Panc1 (cell line): Measurements from ENCODE around the gene GPD2. TPM values are rescaled to one million over a fixed set of nuclear protein-coding genes. Genes with fewer than 3 reads are reported as not detected.
A peak's percentile ranks its signal among the peaks of the same experiment; 100 is the strongest.

ENCODE experiments used
- ATAC-seq: fragments of 200-7000 bp; cut with Tn5 transposase; 2 replicates; pipeline ENCODE4 v1.9.1; 2020; ENCODE audit warnings: mild to moderate bottlenecking, moderate library complexity
- BruUV-seq: library from RNA; stranded (reverse); fragments of 400-500 nt; replicated peaks from 2 replicates; lab custom pipeline; 2021; lab: Mats Ljungman, UMichigan
- CTCF ChIA-PET: fragments of 300-600 bp; sonication (Branson Sonifier 250); formaldehyde crosslinking; loops from one replicate; lab custom pipeline; 2022; ENCODE audit warnings: antibody characterized with exemption; lab: Charles Lee
- POLR2A ChIA-PET: fragments of 300-600 bp; sonication (Branson Sonifier 250); formaldehyde crosslinking; loops from one replicate; lab custom pipeline; 2022; ENCODE audit warnings: antibody characterized with exemption; lab: Charles Lee
- DNase-seq: peaks from one replicate; pipeline ENCODE4 v3.0.0-alpha.2; 2010; ENCODE audit warnings: low read depth, low spot score
- H3K27ac ChIP-seq: 2 replicates; pipeline ENCODE4 v1.5.1; 2011; ENCODE audit warnings: mild to moderate bottlenecking, low read length, inconsistent platforms
- H3K27me3 ChIP-seq: fragments of 200-500 bp; sonication (Bioruptor generic); 2 replicates; pipeline ENCODE4 v1.6.0; 2014; ENCODE audit warnings: low read length, inconsistent platforms; ENCODE audit not compliant: control insufficient read depth, insufficient read depth
- H3K36me3 ChIP-seq: fragments of 200-500 bp; sonication (Bioruptor generic); 2 replicates; pipeline ENCODE4 v1.5.1; 2014; ENCODE audit warnings: inconsistent platforms, mild to moderate bottlenecking, low read length, moderate library complexity; ENCODE audit not compliant: control insufficient read depth, insufficient read depth
- H3K4me1 ChIP-seq: 2 replicates; pipeline ENCODE4 v1.5.1; 2011; ENCODE audit warnings: inconsistent platforms, mild to moderate bottlenecking, low read length, moderate library complexity; ENCODE audit not compliant: control insufficient read depth, insufficient read depth
- H3K4me3 ChIP-seq, 2 experiments: 2 replicates each; pipeline ENCODE4 v1.5.1; 2011 to 2012; ENCODE audit warnings: low read depth in 2 of 2, low read length in 2 of 2, mild to moderate bottlenecking in 2 of 2, inconsistent platforms in 1 of 2, moderate library complexity in 1 of 2
- H3K9me3 ChIP-seq: fragments of 200-500 bp; sonication (Bioruptor generic); 2 replicates; pipeline ENCODE4 v1.5.1; 2014; ENCODE audit warnings: low read depth, mild to moderate bottlenecking, inconsistent platforms, low read length, moderate library complexity; ENCODE audit not compliant: control insufficient read depth, insufficient read depth
- POLR2AphosphoS5 ChIP-seq: IDR thresholded peaks from 2 replicates; pipeline ENCODE4 v1.6.1; 2012; ENCODE audit warnings: mild to moderate bottlenecking, low read depth, low read length, moderate library complexity
- REST ChIP-seq, 2 experiments: IDR thresholded peaks; 2 replicates each; pipeline ENCODE4 v1.6.1; 2011 to 2012; ENCODE audit warnings: low read depth in 2 of 2, control low read depth in 1 of 2, low read length in 1 of 2, mild to moderate bottlenecking in 1 of 2, moderate library complexity in 1 of 2; ENCODE audit not compliant: insufficient read depth in 1 of 2
- SIN3A ChIP-seq: IDR thresholded peaks from 2 replicates; pipeline ENCODE4 v1.6.1; 2012; ENCODE audit warnings: low read depth, mild to moderate bottlenecking, low read length, moderate library complexity, borderline replicate concordance; ENCODE audit not compliant: insufficient read depth
- in situ Hi-C: cut with HindIII; loops from 2 replicates; pipeline ENCODE4 v1.10.0; 2016; ENCODE audit warnings: low sequenced_read_pairs, low pct_unique_long_range_greater_than_20kb
- intact Hi-C: fragments of 100-400 bp; cut with micrococcal nuclease; formaldehyde crosslinking; loops from one replicate; pipeline ENCODE4 v1.10.0; 2022; ENCODE audit not compliant: unreplicated experiment
- total RNA-seq: library from RNA; stranded (reverse); gene quantifications from one replicate; pipeline ENCODE4 v1.2.1, GENCODE V29; 2021; ENCODE audit not compliant: unreplicated experiment
- TF ChIP-seq, protein P1 (sequence below): fragments of 450-650 bp; IDR thresholded peaks from 2 replicates; pipeline ENCODE4 v1.5.1; 2017; ENCODE audit warnings: mild to moderate bottlenecking

GPD2 gene
- total RNA-seq, 1 experiment from 2014 or later = 27.5 TPM

DNA sequence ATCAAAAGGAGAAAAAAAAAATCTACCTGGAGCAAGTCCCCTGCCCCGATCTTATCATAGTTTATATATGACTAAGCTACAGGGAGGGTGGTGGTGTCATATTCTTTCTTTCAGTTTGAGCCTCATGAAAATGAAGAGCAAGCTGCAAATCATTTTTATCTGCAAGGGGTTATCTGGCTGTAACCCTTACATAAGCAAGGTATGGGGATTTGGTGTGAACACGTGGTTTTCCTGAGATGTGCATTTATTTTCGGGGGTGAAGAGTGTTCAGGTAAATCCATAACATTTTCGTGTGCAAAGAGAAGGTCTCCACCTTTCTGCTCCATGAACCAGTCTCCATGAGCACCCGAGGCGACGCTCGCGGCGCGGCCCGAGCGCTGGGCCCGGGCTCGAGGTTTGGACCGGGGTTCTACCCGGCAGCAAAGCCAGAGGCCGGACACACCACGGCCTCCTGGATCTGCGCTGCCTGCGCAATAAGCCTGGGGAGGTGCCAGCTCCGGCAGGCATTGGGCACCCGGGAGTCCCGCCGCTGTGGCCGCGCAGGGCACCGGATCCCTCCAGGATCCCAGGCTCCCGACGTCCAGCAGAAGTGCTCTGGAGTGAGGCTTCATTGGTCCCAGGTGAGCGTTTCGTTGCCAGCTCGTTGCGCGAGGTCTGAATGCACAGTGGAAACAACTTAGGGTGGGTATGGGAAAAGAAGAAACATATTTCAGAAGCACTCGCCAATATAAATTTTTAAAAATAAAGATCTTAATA, 36.1 kb upstream of the GPD2 start:
- ChIA-PET POLR2A (interaction anchor here (0.6 to 0.9 kb wide), 2 partner anchors 66 to 587 kb away, joined by 3 to 5 read pairs; no protein-coding TSS in a partner anchor), CTCF (interaction anchor here (0.5 kb wide), 1 partner anchor 64 kb away, joined by 3 read pairs; no protein-coding TSS in a partner anchor)
- Histone ChIP-seq H3K4me1 (peaks cover 7% of the 10 kb centered on the region), H3K27me3 (no peaks in the 10 kb centered on the region), H3K27ac (peak overlapping the region; percentile 69), H3K9me3 (no peaks in the 10 kb centered on the region), H3K4me3 (peak overlapping the region; percentile 76 to 77), H3K36me3 (no peaks in the 10 kb centered on the region)
- DNase-seq = no peak
- no TSS peak for BruUV-seq
- intact Hi-C loops (loop anchor here (5.0 kb wide), 1 partner anchor 58 kb away; no protein-coding TSS in a partner anchor), in situ Hi-C loops (no loop called here)
- peak; percentile 96 for ATAC-seq
- no peak for TF ChIP-seq SIN3A
- no peak for TF ChIP-seq POLR2AphosphoS5
- TF ChIP-seq, protein P1, sequence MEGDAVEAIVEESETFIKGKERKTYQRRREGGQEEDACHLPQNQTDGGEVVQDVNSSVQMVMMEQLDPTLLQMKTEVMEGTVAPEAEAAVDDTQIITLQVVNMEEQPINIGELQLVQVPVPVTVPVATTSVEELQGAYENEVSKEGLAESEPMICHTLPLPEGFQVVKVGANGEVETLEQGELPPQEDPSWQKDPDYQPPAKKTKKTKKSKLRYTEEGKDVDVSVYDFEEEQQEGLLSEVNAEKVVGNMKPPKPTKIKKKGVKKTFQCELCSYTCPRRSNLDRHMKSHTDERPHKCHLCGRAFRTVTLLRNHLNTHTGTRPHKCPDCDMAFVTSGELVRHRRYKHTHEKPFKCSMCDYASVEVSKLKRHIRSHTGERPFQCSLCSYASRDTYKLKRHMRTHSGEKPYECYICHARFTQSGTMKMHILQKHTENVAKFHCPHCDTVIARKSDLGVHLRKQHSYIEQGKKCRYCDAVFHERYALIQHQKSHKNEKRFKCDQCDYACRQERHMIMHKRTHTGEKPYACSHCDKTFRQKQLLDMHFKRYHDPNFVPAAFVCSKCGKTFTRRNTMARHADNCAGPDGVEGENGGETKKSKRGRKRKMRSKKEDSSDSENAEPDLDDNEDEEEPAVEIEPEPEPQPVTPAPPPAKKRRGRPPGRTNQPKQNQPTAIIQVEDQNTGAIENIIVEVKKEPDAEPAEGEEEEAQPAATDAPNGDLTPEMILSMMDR = no peak
- TF ChIP-seq REST (IDR thresholded peaks at IDR 0.05; ENCODE audit: insufficient read depth in 1 of 2, low read depth in 2 of 2, low read length in 1 of 2) = no peak

DNA sequence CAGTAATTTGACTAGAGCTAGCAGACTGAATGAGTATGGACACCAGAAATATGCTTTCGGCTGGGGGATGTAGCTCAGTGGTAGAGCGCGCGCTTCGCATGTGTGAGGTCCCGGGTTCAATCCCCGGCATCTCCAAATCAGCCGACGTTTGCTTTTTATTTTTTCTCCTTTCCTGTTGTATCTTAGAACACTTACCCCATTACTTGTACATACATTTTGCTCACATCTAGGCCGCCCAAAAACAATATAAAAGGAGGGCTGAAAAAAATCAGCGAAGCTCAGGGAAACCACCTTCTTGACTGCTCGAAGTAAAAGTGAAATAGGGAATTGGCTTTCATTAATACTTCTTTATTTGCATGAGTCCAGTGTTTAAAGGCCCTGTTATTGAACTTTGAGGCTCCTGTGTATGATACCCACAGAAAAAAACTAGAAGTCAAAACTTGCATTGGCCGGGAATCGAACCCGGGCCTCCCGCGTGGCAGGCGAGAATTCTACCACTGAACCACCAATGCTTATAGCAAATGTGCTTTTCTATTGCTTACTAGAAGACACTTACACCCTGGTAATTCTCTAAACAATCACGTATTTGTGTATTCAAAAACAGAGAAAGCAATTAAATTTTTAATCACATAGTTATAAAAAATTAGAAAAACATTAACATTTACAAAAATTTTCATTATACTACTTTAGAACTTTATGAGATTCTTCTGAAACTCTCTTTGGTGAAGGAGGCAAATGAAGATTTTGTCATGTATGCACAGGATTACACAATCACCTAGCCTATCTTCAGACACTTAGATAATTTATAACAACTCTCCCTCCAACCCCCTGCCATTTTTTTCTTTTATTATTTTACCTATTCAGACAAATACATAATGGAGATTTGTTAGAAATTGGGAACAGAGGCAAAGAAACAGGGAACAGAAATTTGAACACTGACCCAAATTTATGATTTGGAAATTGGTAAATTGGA, 35.2 kb upstream of the GPD2 start:
- ATAC-seq (peak; percentile 95), DNase-seq (peak; percentile 93)
- ChIA-PET POLR2A (interaction anchor here (0.9 kb wide), 1 partner anchor 67 kb away, joined by 5 read pairs; no protein-coding TSS in a partner anchor), CTCF (no interaction called here)
- Histone ChIP-seq H3K4me1 (peaks cover 7% of the 10 kb centered on the region), H3K27ac (peak overlapping the region; percentile 69; the same call in 1 of the 2 replicates), H3K9me3 (no peaks in the 10 kb centered on the region), H3K27me3 (no peaks in the 10 kb centered on the region), H3K4me3 (peak overlapping the region; percentile 76 to 77), H3K36me3 (no peaks in the 10 kb centered on the region)
- in situ Hi-C loops (no loop called here), intact Hi-C loops (loop anchor here (5.0 kb wide), 1 partner anchor 59 kb away; no protein-coding TSS in a partner anchor)
- no TSS peak for BruUV-seq
- TF ChIP-seq POLR2AphosphoS5 = peak; percentile 49; the same call in 1 of the 2 replicates
- no peak for TF ChIP-seq SIN3A
